ENCODE data around the gene ATP8B3.

DNA sequence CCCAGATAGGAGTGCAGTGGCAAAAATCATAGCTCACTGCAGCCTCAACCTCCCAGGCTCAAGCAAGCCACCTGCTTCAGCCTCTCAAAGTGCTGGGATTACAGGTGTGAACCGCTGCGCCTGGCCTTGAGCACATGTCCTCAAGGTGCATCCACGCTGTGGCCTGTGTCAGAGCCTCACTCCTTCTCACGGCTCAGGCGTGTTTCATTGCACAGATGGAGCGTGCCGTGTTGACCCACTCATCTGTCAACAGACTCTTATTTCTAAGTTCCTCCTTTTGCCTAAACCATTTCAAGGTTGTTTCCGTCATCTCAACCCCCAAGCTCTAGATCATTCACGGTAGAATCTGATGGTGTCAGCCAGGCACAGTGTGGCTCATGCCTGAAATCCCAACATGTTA is 28.2 kb downstream of the ATP8B3 start:
- TF ChIP-seq, protein P1, sequence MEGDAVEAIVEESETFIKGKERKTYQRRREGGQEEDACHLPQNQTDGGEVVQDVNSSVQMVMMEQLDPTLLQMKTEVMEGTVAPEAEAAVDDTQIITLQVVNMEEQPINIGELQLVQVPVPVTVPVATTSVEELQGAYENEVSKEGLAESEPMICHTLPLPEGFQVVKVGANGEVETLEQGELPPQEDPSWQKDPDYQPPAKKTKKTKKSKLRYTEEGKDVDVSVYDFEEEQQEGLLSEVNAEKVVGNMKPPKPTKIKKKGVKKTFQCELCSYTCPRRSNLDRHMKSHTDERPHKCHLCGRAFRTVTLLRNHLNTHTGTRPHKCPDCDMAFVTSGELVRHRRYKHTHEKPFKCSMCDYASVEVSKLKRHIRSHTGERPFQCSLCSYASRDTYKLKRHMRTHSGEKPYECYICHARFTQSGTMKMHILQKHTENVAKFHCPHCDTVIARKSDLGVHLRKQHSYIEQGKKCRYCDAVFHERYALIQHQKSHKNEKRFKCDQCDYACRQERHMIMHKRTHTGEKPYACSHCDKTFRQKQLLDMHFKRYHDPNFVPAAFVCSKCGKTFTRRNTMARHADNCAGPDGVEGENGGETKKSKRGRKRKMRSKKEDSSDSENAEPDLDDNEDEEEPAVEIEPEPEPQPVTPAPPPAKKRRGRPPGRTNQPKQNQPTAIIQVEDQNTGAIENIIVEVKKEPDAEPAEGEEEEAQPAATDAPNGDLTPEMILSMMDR (IDR thresholded peaks at IDR 0.05), result no peak
- no peak for TF ChIP-seq POLR2A (IDR thresholded peaks at IDR 0.05)

Measured in Peyer's patch (tissue), 4 donors.